CD8-positive, alpha-beta memory T cell (primary cell): Measurements from ENCODE around the gene DCP1B. TPM values are rescaled to one million over a fixed set of nuclear protein-coding genes. Genes with fewer than 3 reads are reported as not detected.
A peak's percentile ranks its signal among the peaks of the same experiment; 100 is the strongest.

Source experiments
- CTCF ChIA-PET: fragments of 350-600 bp; sonication (Branson Sonifier 250); formaldehyde crosslinking; loops from one replicate; lab custom pipeline; 2021; ENCODE audit warnings: antibody characterized with exemption; lab: Charles Lee
- POLR2A ChIA-PET: fragments of 350-600 bp; sonication (Branson Sonifier 250); formaldehyde crosslinking; loops from one replicate; lab custom pipeline; 2021; ENCODE audit warnings: antibody characterized with exemption; lab: Charles Lee
- DNase-seq, 5 donors: peaks; one replicate each; pipeline versions ENCODE4 v3.0.0 to v3.0.0-alpha.2; 2020 to 2022; ENCODE audit warnings: mixed read lengths in 1 of 5
- H3K27ac ChIP-seq: one replicate; pipeline ENCODE4 v1.7.0; 2013; ENCODE audit warnings: low read depth, mild to moderate bottlenecking, low read length, moderate library complexity
- H3K27me3 ChIP-seq: 2 replicates; pipeline ENCODE4 v1.7.0; 2013; ENCODE audit warnings: low read length, mild to moderate bottlenecking; ENCODE audit not compliant: insufficient read depth, poor library complexity, severe bottlenecking
- H3K36me3 ChIP-seq: 2 replicates; pipeline ENCODE4 v1.7.0; 2013; ENCODE audit warnings: mild to moderate bottlenecking, low read length, moderate library complexity; ENCODE audit not compliant: insufficient read depth
- H3K4me1 ChIP-seq: 2 replicates; pipeline ENCODE4 v1.7.0; 2013; ENCODE audit warnings: mild to moderate bottlenecking, low read length, moderate library complexity; ENCODE audit not compliant: insufficient read depth
- H3K4me3 ChIP-seq: 2 replicates; pipeline ENCODE4 v1.7.0; 2013; ENCODE audit warnings: mild to moderate bottlenecking, low read length
- H3K9me3 ChIP-seq: 2 replicates; pipeline ENCODE4 v1.7.0; 2013; ENCODE audit warnings: mild to moderate bottlenecking, low read length
- H3K27ac Mint-ChIP-seq, 8 donors: one replicate each; pipeline ENCODE4 v1.8.0; 2020 to 2021; ENCODE audit warnings: mixed read lengths in 8 of 8, mild to moderate bottlenecking in 6 of 8, inconsistent platforms in 3 of 8, moderate library complexity in 3 of 8
- H3K27me3 Mint-ChIP-seq, 2 donors: one replicate each; pipeline ENCODE4 v1.8.0; 2020 to 2021; ENCODE audit warnings: mixed read lengths in 2 of 2, mild to moderate bottlenecking in 1 of 2, moderate library complexity in 1 of 2
- H3K36me3 Mint-ChIP-seq, 3 donors: one replicate each; pipeline ENCODE4 v1.8.0; 2020 to 2021; ENCODE audit warnings: mixed read lengths in 3 of 3, inconsistent platforms in 1 of 3, mild to moderate bottlenecking in 1 of 3
- H3K4me1 Mint-ChIP-seq, 3 donors: one replicate each; pipeline ENCODE4 v1.8.0; 2020 to 2021; ENCODE audit warnings: mixed read lengths in 3 of 3, inconsistent platforms in 1 of 3, mild to moderate bottlenecking in 1 of 3
- H3K4me3 Mint-ChIP-seq, 7 donors: one replicate each; pipeline ENCODE4 v1.8.0; 2020 to 2021; ENCODE audit warnings: mixed read lengths in 7 of 7, mild to moderate bottlenecking in 6 of 7, moderate library complexity in 4 of 7, inconsistent platforms in 2 of 7
- H3K9me3 Mint-ChIP-seq, 5 donors: one replicate each; pipeline ENCODE4 v1.8.0; 2020 to 2022; ENCODE audit warnings: mixed read lengths in 5 of 5, mild to moderate bottlenecking in 3 of 5, moderate library complexity in 2 of 5, inconsistent platforms in 1 of 5
- polyA plus RNA-seq: library from polyadenylated mRNA; unstranded; fragments of 300-500 nt; fragmentation: Illumina TruSeq; gene quantifications from one replicate; pipeline ENCODE4 v1.2.3, GENCODE V29; 2021
- total RNA-seq, 2 experiments: library from RNA; stranded (reverse); gene quantifications; one replicate each; pipeline ENCODE4 v1.2.3, GENCODE V29; 2021

The DCP1B gene
- total and polyA plus RNA-seq, 3 experiments from 2014 or later: 13.9 to 26.0 (median 16.7) TPM

DNA sequence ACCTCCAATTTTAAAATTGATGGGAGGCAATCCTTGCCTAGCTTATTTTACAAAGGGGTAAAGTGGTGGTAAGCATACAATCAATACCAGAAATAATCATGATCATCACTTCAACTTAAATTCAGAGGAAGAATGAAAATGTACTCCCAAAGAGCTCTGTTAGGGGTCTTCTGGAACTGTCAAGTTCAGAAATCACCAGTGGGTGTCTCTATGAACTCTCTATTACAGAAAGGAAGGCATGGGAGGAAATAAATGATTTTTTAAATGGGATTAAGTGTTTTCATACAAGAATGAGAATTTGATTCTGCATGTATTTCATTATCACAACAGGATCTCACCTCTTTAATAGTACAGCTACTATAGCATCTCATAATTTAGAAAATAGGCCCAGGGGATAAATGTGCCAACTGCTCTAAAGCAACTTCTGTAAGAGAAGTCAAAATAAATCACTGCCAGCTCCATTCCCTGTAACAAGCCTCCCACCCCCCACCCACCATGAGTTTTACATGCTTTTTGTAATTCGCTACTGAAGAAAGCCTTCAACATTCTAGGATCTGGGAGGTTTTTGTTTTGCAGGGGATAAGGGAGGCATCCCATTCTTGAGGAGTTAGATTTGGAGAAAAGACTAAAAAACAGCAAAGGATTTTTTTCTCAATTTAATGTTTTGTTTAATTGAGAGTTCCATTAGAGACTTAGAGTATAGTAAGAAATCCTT lies 9.7 kb downstream of the DCP1B start:
- Histone ChIP-seq H3K27ac (peak overlapping the region; percentile 29), H3K36me3 (peaks cover 10% of the 10 kb centered on the region)

GRCh38 chr12:1993871-1994371 lies 10.3 kb downstream of the DCP1B start:
- H3K27ac ChIP-seq: peak overlapping the region; percentile 29
- CTCF ChIA-PET: interaction anchor here (0.7 to 2.3 kb wide), 3 partner anchors 11 to 315 kb away, joined by 3 to 10 read pairs (median 5); partner anchors contain the start of gene DCP1B
- H3K4me3 ChIP-seq: no peak overlapping the region
- DNase-seq: peak in 3 of 5 donors; percentile 14 to 59 (median 41)
- peaks cover 49 to 64% (median 59%) of the 10 kb centered on the region in 3 donors for H3K4me1 Mint-ChIP-seq
- POLR2A ChIA-PET: interaction anchor here (0.7 to 1.5 kb wide), 2 partner anchors 10 to 44 kb away, joined by 3 to 11 read pairs; partner anchors contain the start of gene DCP1B
- H3K27me3 ChIP-seq: no peaks in the 10 kb centered on the region
- H3K36me3 ChIP-seq: peaks cover 10% of the 10 kb centered on the region
- H3K27ac Mint-ChIP-seq: peak overlapping the region; percentile 86 to 95 (median 91)
- peak overlapping the region in 6 of 7 donors; percentile 44 to 67 (median 58) for H3K4me3 Mint-ChIP-seq
- H3K4me1 ChIP-seq: peaks cover 15% of the 10 kb centered on the region
- no peaks in the 10 kb centered on the region for H3K9me3 Mint-ChIP-seq
- peaks cover 20 to 76% (median 30%) of the 10 kb centered on the region in 3 donors for H3K36me3 Mint-ChIP-seq
- H3K27me3 Mint-ChIP-seq: no peaks in the 10 kb centered on the region
- H3K9me3 ChIP-seq: no peaks in the 10 kb centered on the region

More for the DNA sequence above, 9.7 kb downstream of the DCP1B start:
- Histone ChIP-seq H3K4me3 (no peak overlapping the region), H3K27me3 (no peaks in the 10 kb centered on the region), H3K9me3 (no peaks in the 10 kb centered on the region), H3K4me1 (peaks cover 15% of the 10 kb centered on the region)
- peaks cover 52 to 67% (median 59%) of the 10 kb centered on the region in 3 donors for H3K4me1 Mint-ChIP-seq
- no peaks in the 10 kb centered on the region for H3K9me3 Mint-ChIP-seq
- CTCF ChIA-PET: interaction anchor here (0.7 to 2.3 kb wide), 3 partner anchors 10 to 316 kb away, joined by 3 to 10 read pairs (median 5); partner anchors contain the start of gene DCP1B
- H3K27me3 Mint-ChIP-seq: no peaks in the 10 kb centered on the region
- H3K27ac Mint-ChIP-seq: peak overlapping the region; percentile 86 to 95 (median 91)
- H3K36me3 Mint-ChIP-seq: peaks cover 16 to 75% (median 30%) of the 10 kb centered on the region in 3 donors
- peak overlapping the region in 5 of 7 donors; percentile 34 to 67 (median 61) for H3K4me3 Mint-ChIP-seq
- POLR2A ChIA-PET: interaction anchor here (1.5 kb wide), 1 partner anchor 9 kb away, joined by 11 read pairs; the partner anchor contains the start of gene DCP1B
- DNase-seq: no peak

DNA sequence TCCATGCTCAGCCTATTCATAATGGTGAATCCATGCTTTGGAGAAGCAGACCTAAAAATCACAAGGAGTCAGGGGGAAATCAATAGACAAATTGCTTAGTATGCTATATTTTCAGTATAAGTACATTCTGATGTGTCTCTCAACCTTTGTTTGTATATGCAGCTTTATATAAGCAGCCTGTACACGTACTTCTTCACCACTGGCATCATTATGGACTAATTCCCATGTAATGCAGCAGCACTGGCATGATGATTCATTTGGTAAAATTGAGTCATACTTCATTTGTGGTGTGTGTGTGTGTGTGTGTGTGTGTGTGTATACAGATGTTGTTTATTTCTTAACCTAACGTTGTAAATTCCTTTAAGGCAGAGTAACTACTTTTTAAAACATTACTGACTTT lies 10.9 kb downstream of the DCP1B start:
- Mint-ChIP-seq H3K27ac (peak overlapping the region; percentile 43 to 95 (median 87)), H3K4me3 (peak overlapping the region in 6 of 7 donors; percentile 3 to 62 (median 38)), H3K36me3 (peaks cover 23 to 78% (median 33%) of the 10 kb centered on the region in 3 donors), H3K9me3 (no peaks in the 10 kb centered on the region), H3K27me3 (no peaks in the 10 kb centered on the region), H3K4me1 (peaks cover 47 to 60% (median 56%) of the 10 kb centered on the region in 3 donors)
- DNase-seq: no peak
- peaks cover 10% of the 10 kb centered on the region for H3K36me3 ChIP-seq
- ChIA-PET POLR2A (interaction anchor here (0.7 kb wide), 1 partner anchor 44 kb away, joined by 3 read pairs; no protein-coding TSS in a partner anchor), CTCF (interaction anchor here (2.3 kb wide), 1 partner anchor 41 kb away, joined by 5 read pairs; no protein-coding TSS in a partner anchor)
- no peaks in the 10 kb centered on the region for H3K27me3 ChIP-seq
- no peaks in the 10 kb centered on the region for H3K9me3 ChIP-seq
- peaks cover 15% of the 10 kb centered on the region for H3K4me1 ChIP-seq
- no peak overlapping the region for H3K27ac ChIP-seq
- H3K4me3 ChIP-seq: no peak overlapping the region

- H3K27me3 ChIP-seq: no peaks in the 10 kb centered on the region
- Mint-ChIP-seq H3K27ac (peak overlapping the region in 7 of 8 donors; percentile 32 to 95 (median 87)), H3K9me3 (peaks cover 0 to 2% (median 0%) of the 10 kb centered on the region in 5 donors), H3K4me3 (peak overlapping the region in 1 of 7 donors; percentile 3), H3K36me3 (peaks cover 29 to 78% (median 37%) of the 10 kb centered on the region in 3 donors), H3K27me3 (no peaks in the 10 kb centered on the region), H3K4me1 (peaks cover 41 to 54% (median 50%) of the 10 kb centered on the region in 3 donors)
- peaks cover 15% of the 10 kb centered on the region for H3K4me1 ChIP-seq
- no peak for DNase-seq
- no peak overlapping the region for H3K27ac ChIP-seq
- peaks cover 10% of the 10 kb centered on the region for H3K36me3 ChIP-seq
- no peak overlapping the region for H3K4me3 ChIP-seq
- no peaks in the 10 kb centered on the region for H3K9me3 ChIP-seq
- ChIA-PET POLR2A (no interaction called here), CTCF (interaction anchor here (2.3 kb wide), 1 partner anchor 42 kb away, joined by 5 read pairs; no protein-coding TSS in a partner anchor)
These were observed 11.5 kb downstream of the DCP1B start for GRCh38 chr12:1992732-1993131.

DNA sequence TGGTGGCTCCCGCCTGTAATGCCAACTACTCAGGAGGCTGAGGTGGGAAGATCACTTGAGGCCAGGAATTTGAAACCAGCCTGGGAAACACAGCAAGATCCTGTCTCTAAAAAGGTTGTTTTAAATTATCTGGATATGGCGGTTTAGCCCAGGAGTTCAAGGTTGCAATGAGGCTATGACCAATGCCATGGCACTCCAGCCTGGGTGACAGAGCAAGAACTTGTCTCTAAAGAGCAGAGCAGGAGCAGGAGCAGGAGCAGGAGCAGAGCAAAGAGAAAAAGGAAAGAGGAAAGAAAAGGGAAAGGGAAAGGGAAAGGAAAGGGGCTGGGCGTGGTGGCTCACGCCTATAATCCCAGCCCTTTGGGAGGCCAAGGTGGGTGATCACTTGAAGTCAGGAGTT lies 15.1 kb downstream of the DCP1B start:
- ChIA-PET CTCF (no interaction called here), POLR2A (no interaction called here)
- Histone ChIP-seq H3K36me3 (peaks cover 10% of the 10 kb centered on the region), H3K27me3 (no peaks in the 10 kb centered on the region), H3K9me3 (no peaks in the 10 kb centered on the region), H3K4me1 (peaks cover 7% of the 10 kb centered on the region), H3K27ac (no peak overlapping the region), H3K4me3 (no peak overlapping the region)
- no peak overlapping the region for H3K4me3 Mint-ChIP-seq
- H3K9me3 Mint-ChIP-seq: peaks cover 9 to 20% (median 18%) of the 10 kb centered on the region in 5 donors
- no peaks in the 10 kb centered on the region for H3K27me3 Mint-ChIP-seq
- peaks cover 32 to 79% (median 66%) of the 10 kb centered on the region in 3 donors for H3K36me3 Mint-ChIP-seq
- H3K4me1 Mint-ChIP-seq: peaks cover 18 to 21% (median 19%) of the 10 kb centered on the region in 3 donors
- H3K27ac Mint-ChIP-seq: no peak overlapping the region
- no peak for DNase-seq

DNA sequence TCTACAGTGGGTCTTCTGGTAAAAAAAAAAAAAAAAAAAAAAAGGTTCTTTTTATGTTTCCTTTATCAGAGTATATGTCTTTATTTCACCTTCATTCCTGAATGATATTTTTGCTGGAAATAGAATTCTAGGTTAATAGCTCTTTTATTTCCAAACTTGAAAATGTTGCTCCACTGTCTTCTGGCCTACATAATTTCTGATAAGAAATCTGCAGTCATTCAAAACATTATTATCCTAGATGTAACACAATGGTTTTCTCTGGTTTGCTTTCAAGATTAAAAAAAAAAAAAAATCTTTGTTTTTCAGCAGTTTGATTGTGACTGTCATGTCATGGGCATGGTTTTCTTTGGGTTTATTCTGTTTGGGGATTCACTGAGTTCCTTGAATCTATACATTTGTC lies 19.5 kb downstream of the DCP1B start:
- Mint-ChIP-seq H3K36me3 (peaks cover 34 to 65% (median 58%) of the 10 kb centered on the region in 3 donors), H3K4me1 (peaks cover 0 to 7% (median 5%) of the 10 kb centered on the region in 3 donors), H3K27ac (no peak overlapping the region), H3K27me3 (no peaks in the 10 kb centered on the region), H3K4me3 (no peak overlapping the region), H3K9me3 (peaks cover 9 to 20% (median 18%) of the 10 kb centered on the region in 5 donors)
- POLR2A ChIA-PET: interaction anchor here (0.7 kb wide), 1 partner anchor 26 kb away, joined by 4 read pairs; no protein-coding TSS in a partner anchor
- Histone ChIP-seq H3K36me3 (no peaks in the 10 kb centered on the region), H3K27me3 (no peaks in the 10 kb centered on the region), H3K4me3 (no peak overlapping the region), H3K4me1 (no peaks in the 10 kb centered on the region), H3K27ac (no peak overlapping the region), H3K9me3 (no peaks in the 10 kb centered on the region)
- no peak for DNase-seq
- CTCF ChIA-PET: no interaction called here

- no peaks in the 10 kb centered on the region for H3K4me1 ChIP-seq
- H3K36me3 ChIP-seq: no peaks in the 10 kb centered on the region
- H3K27ac ChIP-seq: no peak overlapping the region
- H3K9me3 Mint-ChIP-seq: peaks cover 5 to 10% (median 9%) of the 10 kb centered on the region in 5 donors
- POLR2A ChIA-PET: no interaction called here
- H3K36me3 Mint-ChIP-seq: peaks cover 21 to 42% (median 21%) of the 10 kb centered on the region in 3 donors
- no peak for DNase-seq
- H3K4me3 ChIP-seq: no peak overlapping the region
- no peaks in the 10 kb centered on the region for H3K27me3 ChIP-seq
- no peak overlapping the region for H3K4me3 Mint-ChIP-seq
- CTCF ChIA-PET: no interaction called here
- H3K27ac Mint-ChIP-seq: no peak overlapping the region
- no peaks in the 10 kb centered on the region for H3K27me3 Mint-ChIP-seq
- H3K4me1 Mint-ChIP-seq: peaks cover 5 to 30% (median 14%) of the 10 kb centered on the region in 3 donors
- no peaks in the 10 kb centered on the region for H3K9me3 ChIP-seq
These were observed 24.0 kb downstream of the DCP1B start for GRCh38 chr12:1980282-1980681.
